PC-9 (cell line): ENCODE data around the gene LMBR1L. TPM values are rescaled to one million over a fixed set of nuclear protein-coding genes. Genes with fewer than 3 reads are reported as not detected.

Experiments used
- BruUV-seq: library from RNA; stranded (reverse); fragments of 400-500 nt; replicated peaks from 2 replicates; lab custom pipeline; 2021; lab: Mats Ljungman, UMichigan
- CTCF ChIA-PET: fragments of 300-600 bp; sonication (Branson Sonifier 250); formaldehyde crosslinking; loops from one replicate; lab custom pipeline; 2022; ENCODE audit warnings: antibody characterized with exemption; lab: Charles Lee
- POLR2A ChIA-PET: fragments of 300-600 bp; sonication (Branson Sonifier 250); formaldehyde crosslinking; loops from one replicate; lab custom pipeline; 2022; ENCODE audit warnings: antibody characterized with exemption; ENCODE audit not compliant: unreplicated experiment; lab: Charles Lee
- DNase-seq, 2 experiments: peaks; one replicate each; pipeline versions ENCODE4 v3.0.0 to v3.0.0-alpha.2; 2015 to 2022; ENCODE audit warnings: mixed read lengths in 1 of 2
- H2AFZ ChIP-seq: fragments of 200-600 bp; sonication (generic); 2 replicates; pipeline ENCODE4 v1.8.1; 2017; ENCODE audit warnings: antibody characterized with exemption
- H3F3A ChIP-seq: fragments of 200-600 bp; sonication (generic); 2 replicates; pipeline ENCODE4 v1.8.1; 2017; ENCODE audit warnings: antibody characterized with exemption, mild to moderate bottlenecking, low read depth; ENCODE audit not compliant: insufficient read depth
- H3K27ac ChIP-seq: fragments of 200-600 bp; sonication (generic); 2 replicates; pipeline ENCODE4 v1.6.1; 2016; ENCODE audit warnings: mixed run types
- H3K27me3 ChIP-seq: fragments of 200-600 bp; sonication (generic); 2 replicates; pipeline ENCODE4 v1.6.1; 2016; ENCODE audit warnings: low read depth, mixed run types; ENCODE audit not compliant: insufficient read depth
- H3K36me3 ChIP-seq: fragments of 200-600 bp; sonication (generic); 2 replicates; pipeline ENCODE4 v1.6.1; 2016; ENCODE audit warnings: low read depth, mixed run types
- H3K4me1 ChIP-seq: fragments of 200-600 bp; sonication (generic); replicated peaks from 2 replicates; pipeline ENCODE4 v1.6.1; 2016; ENCODE audit warnings: mixed run types; ENCODE audit not compliant: insufficient read depth
- H3K4me2 ChIP-seq: fragments of 200-600 bp; sonication (generic); 2 replicates; pipeline ENCODE4 v1.6.1; 2017; ENCODE audit warnings: mixed run types
- H3K4me3 ChIP-seq: fragments of 200-600 bp; sonication (generic); 2 replicates; pipeline ENCODE4 v1.6.1; 2016; ENCODE audit warnings: mixed run types
- H3K79me2 ChIP-seq: fragments of 200-600 bp; sonication (generic); 2 replicates; pipeline ENCODE4 v1.6.1; 2017; ENCODE audit warnings: low read depth, mixed run types
- H3K9me2 ChIP-seq: fragments of 200-600 bp; sonication (generic); 2 replicates; pipeline ENCODE4 v1.8.1; 2017; ENCODE audit warnings: mild to moderate bottlenecking; ENCODE audit not compliant: insufficient read depth
- H3K9me3 ChIP-seq: fragments of 200-600 bp; sonication (generic); 2 replicates; pipeline ENCODE4 v1.8.1; 2016; ENCODE audit warnings: low read depth; ENCODE audit not compliant: insufficient read depth
- H4K20me1 ChIP-seq: fragments of 200-600 bp; sonication (generic); 2 replicates; pipeline ENCODE4 v1.8.1; 2017; ENCODE audit not compliant: insufficient read depth
- CTCF ChIP-seq: fragments of 200-600 bp; sonication (generic); conservative IDR thresholded peaks from 2 replicates; pipeline ENCODE4 v1.6.1; 2017; ENCODE audit warnings: mixed run types, antibody characterized with exemption, mild to moderate bottlenecking, moderate library complexity
- EZH2 ChIP-seq: fragments of 200-600 bp; sonication (generic); IDR thresholded peaks from 2 replicates; pipeline ENCODE4 v1.8.0; 2017; ENCODE audit warnings: antibody characterized with exemption, low read depth
- intact Hi-C: fragments of 100-400 bp; cut with micrococcal nuclease; formaldehyde crosslinking; loops from one replicate; pipeline ENCODE4 v1.10.0; 2022; ENCODE audit not compliant: unreplicated experiment
- total RNA-seq: library from RNA; stranded (reverse); gene quantifications from 2 replicates; pipeline ENCODE4 v1.2.3, GENCODE V29; 2021

Gene LMBR1L
- total RNA-seq, 1 experiment from 2014 or later, result 53.9 TPM

GRCh38 chr12:49088932-49089330 is 21.7 kb downstream of the LMBR1L start:
- peaks cover 25% of the 10 kb centered on the region for H3K4me1 ChIP-seq
- TF ChIP-seq EZH2 (no peak), CTCF (no peak)
- ChIA-PET CTCF (interaction anchor here (0.6 to 2.6 kb wide), 16 partner anchors 8 to 156 kb away, joined by 3 to 26 read pairs (median 10); partner anchors contain the start of genes LMBR1L, RHEBL1, TUBA1A and TUBA1B), POLR2A (interaction anchor here (0.5 to 1.3 kb wide), 4 partner anchors 19 to 92 kb away, joined by 3 to 10 read pairs (median 6); partner anchors contain the start of genes RHEBL1 and TUBA1B)
- intact Hi-C loops, result loop anchor here (1.0 to 2.0 kb wide), 4 partner anchors 19 to 146 kb away; no protein-coding TSS in a partner anchor
- no TSS peak for BruUV-seq
- peaks cover 16% of the 10 kb centered on the region for H3K27me3 ChIP-seq
- no peaks in the 10 kb centered on the region for H4K20me1 ChIP-seq
- no peak overlapping the region for H3K27ac ChIP-seq
- no peak for DNase-seq
- H3K4me2 ChIP-seq, result peak overlapping the region; percentile 81
- no peak overlapping the region; the same call in 1 of the 2 replicates for H2AFZ ChIP-seq
- H3K9me3 ChIP-seq, result no peaks in the 10 kb centered on the region
- H3F3A ChIP-seq, result peaks cover 13% of the 10 kb centered on the region; the same call in 1 of the 2 replicates
- H3K4me3 ChIP-seq, result no peak overlapping the region
- no peaks in the 10 kb centered on the region for H3K36me3 ChIP-seq
- H3K79me2 ChIP-seq, result no peaks in the 10 kb centered on the region
- H3K9me2 ChIP-seq, result no peaks in the 10 kb centered on the region

GRCh38 chr12:49088150-49088931 is 22.3 kb downstream of the LMBR1L start:
- no peaks in the 10 kb centered on the region for H3K9me2 ChIP-seq
- ChIA-PET CTCF (interaction anchor here (0.6 to 2.6 kb wide), 26 partner anchors 8 to 259 kb away, joined by 3 to 26 read pairs (median 6); partner anchors contain the start of genes KMT2D, LMBR1L, RHEBL1 and TUBA1A), POLR2A (interaction anchor here (0.5 to 1.3 kb wide), 9 partner anchors 18 to 754 kb away, joined by 3 to 11 read pairs (median 4); partner anchors contain the start of genes RHEBL1 and TUBA1B)
- no peak overlapping the region for H3K27ac ChIP-seq
- peaks cover 25% of the 10 kb centered on the region for H3K4me1 ChIP-seq
- TF ChIP-seq CTCF (peak; percentile 86), EZH2 (no peak)
- H3K36me3 ChIP-seq, result no peaks in the 10 kb centered on the region
- no TSS peak for BruUV-seq
- peaks cover 10% of the 10 kb centered on the region for H3K27me3 ChIP-seq
- H3K79me2 ChIP-seq, result no peaks in the 10 kb centered on the region
- H3K9me3 ChIP-seq, result no peaks in the 10 kb centered on the region
- no peaks in the 10 kb centered on the region for H4K20me1 ChIP-seq
- intact Hi-C loops, result loop anchor here (1.0 to 2.0 kb wide), 4 partner anchors 18 to 146 kb away; no protein-coding TSS in a partner anchor
- H3F3A ChIP-seq, result peaks cover 11% of the 10 kb centered on the region; the same call in 1 of the 2 replicates
- peak overlapping the region; percentile 37; the same call in 1 of the 2 replicates for H3K4me3 ChIP-seq
- peak overlapping the region; percentile 81 for H3K4me2 ChIP-seq
- peak; percentile 90 to 92 for DNase-seq
- peak overlapping the region; percentile 77 for H2AFZ ChIP-seq

- Histone ChIP-seq H3K4me3 (no peak overlapping the region), H3K9me2 (no peaks in the 10 kb centered on the region), H3K4me1 (peaks cover 15% of the 10 kb centered on the region), H2AFZ (no peak overlapping the region), H4K20me1 (no peaks in the 10 kb centered on the region), H3K4me2 (no peak overlapping the region), H3K9me3 (no peaks in the 10 kb centered on the region), H3K79me2 (no peaks in the 10 kb centered on the region), H3K27me3 (no peaks in the 10 kb centered on the region), H3K36me3 (no peaks in the 10 kb centered on the region), H3F3A (peaks cover 4% of the 10 kb centered on the region; the same call in 1 of the 2 replicates), H3K27ac (no peak overlapping the region)
- no peak for DNase-seq
- intact Hi-C loops, result no loop called here
- BruUV-seq, result no TSS peak
- CTCF ChIA-PET, result interaction anchor here (0.6 to 1.0 kb wide), 2 partner anchors 16 to 71 kb away, joined by 3 to 5 read pairs; partner anchors contain the start of gene RHEBL1
- TF ChIP-seq EZH2 (no peak), CTCF (no peak)
- POLR2A ChIA-PET, result no interaction called here
Measured at GRCh38 chr12:49086116-49086515, 24.5 kb downstream of the LMBR1L start.
